ENCODE measurements around the gene ERBB3. TPM values are rescaled to one million over a fixed set of nuclear protein-coding genes. Genes with fewer than 3 reads are reported as not detected.

The ERBB3 gene
- total and polyA plus RNA-seq, 2 of the 4 experiments (the other 2 are of a cell fraction) = 1.4 to 2.2 TPM

GRCh38 chr12:56141946-56142784 is 62.2 kb downstream of the ERBB3 start:
- H2BK20ac ChIP-seq (ENCODE audit: low read depth, low read length) = no peak overlapping the region
- no peak overlapping the region for H3K56ac ChIP-seq (ENCODE audit: extremely low read depth, insufficient read depth, low read length)
- no peak overlapping the region for H3K9ac ChIP-seq (ENCODE audit: low read depth, low read length)
- BruUV-seq (replicated peaks) = no TSS peak
- ATAC-seq (ENCODE audit: low read depth) = no peak
- H4K91ac ChIP-seq (ENCODE audit: insufficient read depth, low read depth, low read length) = no peak overlapping the region
- H2AK9ac ChIP-seq (replicated peaks; ENCODE audit: low read depth, low read length, poor library complexity) = no peak overlapping the region
- H3K14ac ChIP-seq (replicated peaks; ENCODE audit: low read depth, low read length) = no peak overlapping the region
- H3K9me3 ChIP-seq (ENCODE audit: control insufficient read depth, insufficient read depth, low read length) = no peaks in the 10 kb centered on the region
- no peak overlapping the region for H2BK120ac ChIP-seq (ENCODE audit: low read depth, low read length)
- H4K8ac ChIP-seq (ENCODE audit: low read depth in 2 of 2, low read length in 2 of 2) = no peak overlapping the region
- no peak overlapping the region for H2AK5ac ChIP-seq (ENCODE audit: low read depth, low read length)
- H3K4me1 ChIP-seq (ENCODE audit: control insufficient read depth, insufficient read depth, low read length) = no peaks in the 10 kb centered on the region; the same call in 1 of the 2 replicates
- no peak overlapping the region for H2BK15ac ChIP-seq (ENCODE audit: low read depth, low read length)
- H3K36me3 ChIP-seq (ENCODE audit: control insufficient read depth, insufficient read depth, low read length) = peaks cover 66% of the 10 kb centered on the region
- no peak overlapping the region for H3K23ac ChIP-seq (ENCODE audit: low read depth, low read length)
- TF ChIP-seq RFX5 (IDR thresholded peaks at IDR 0.05; ENCODE audit: low read depth, low read length) (no peak), RAD21 (IDR thresholded peaks at IDR 0.05; ENCODE audit: low read length) (no peak), ELK1 (IDR thresholded peaks at IDR 0.05; ENCODE audit: borderline replicate concordance, low read depth, low read length) (no peak), USF2 (IDR thresholded peaks at IDR 0.05; ENCODE audit: low read depth, low read length) (no peak), CTCF (conservative IDR thresholded peaks at IDR 0.05; ENCODE audit: low read depth, low read length) (no peak), CHD1 (IDR thresholded peaks at IDR 0.05; ENCODE audit: low read depth, low read length) (no peak), POLR2A (IDR thresholded peaks at IDR 0.05; ENCODE audit: low read depth, low read length) (no peak), CEBPB (IDR thresholded peaks at IDR 0.05; ENCODE audit: low read depth, low read length) (no peak)
- DNase-seq = no peak
- no peak overlapping the region for H3K27ac ChIP-seq (ENCODE audit: insufficient read depth, low read length)
- in situ Hi-C loops (cut with MboI; ENCODE audit: low sequenced_read_pairs) = no loop called here
- no peak overlapping the region for H3K4me2 ChIP-seq (ENCODE audit: low read depth, low read length)
- H3K27me3 ChIP-seq (ENCODE audit: control insufficient read depth, insufficient read depth, low read length) = no peaks in the 10 kb centered on the region
- H3K4ac ChIP-seq (ENCODE audit: low read depth, low read length) = no peak overlapping the region
- 98% methylated on average over 5 of the region's 19 CpGs; no CpG with 5 or more reads in 1 of the 2 experiments for WGBS, 2 experiments (ENCODE audit: extremely low coverage in 2 of 2, insufficient read length in 1 of 2)
- ChIA-PET CTCF (no interaction called here), POLR2A (ENCODE audit: unreplicated experiment) (interaction anchor here (0.6 kb wide), 1 partner anchor 9 kb away, joined by 4 read pairs; no protein-coding TSS in a partner anchor)
- H3K18ac ChIP-seq (ENCODE audit: low read depth, low read length) = no peak overlapping the region
- dilution Hi-C loops (cut with HindIII; ENCODE audit: low sequenced_read_pairs, unreplicated experiment) = no loop called here
- H2BK5ac ChIP-seq (ENCODE audit: low read depth, low read length, poor library complexity, severe bottlenecking) = no peak overlapping the region
- H3K79me1 ChIP-seq (ENCODE audit: low read depth in 1 of 2, low read length in 2 of 2) = peaks cover 7 to 12% of the 10 kb centered on the region in 2 experiments; a peak in 3 of 4 replicates
- H4K20me1 ChIP-seq (ENCODE audit: insufficient read depth, low read length) = no peaks in the 10 kb centered on the region; the same call in 1 of the 2 replicates
- H2AFZ ChIP-seq (replicated peaks; ENCODE audit: low read length, poor library complexity) = no peak overlapping the region
- H4K5ac ChIP-seq (ENCODE audit: low read depth, low read length) = no peak overlapping the region
- intact Hi-C loops (cut with micrococcal nuclease) = no loop called here
- peaks cover 12% of the 10 kb centered on the region for H3K9me1 ChIP-seq (ENCODE audit: insufficient read depth, low read length)
- H3K4me3 ChIP-seq (ENCODE audit: insufficient read depth, low read depth, low read length) = no peak overlapping the region

Measured in IMR-90 (cell line).